GM19467 (cell line): ENCODE results near the gene ITGAE.
A peak's percentile ranks its signal among the peaks of the same experiment; 100 is the strongest.
"Not testable (repeated sequence)": the region's sequence is repeated elsewhere in the genome, so short reads cannot be mapped to it uniquely, and the experiment has no call there.

Experiments used
- ATAC-seq: cut with Tn5 transposase; IDR thresholded peaks from one replicate; pipeline ENCODE4 v1.9.1; 2021; ENCODE audit warnings: mild to moderate bottlenecking, moderate library complexity; ENCODE audit not compliant: unreplicated experiment

Gene ITGAE

GRCh38 chr17:3796110-3796821 lies 4.7 kb downstream of the ITGAE start:
- peak; percentile 82 for ATAC-seq

GRCh38 chr17:3795390-3796102 lies 5.4 kb downstream of the ITGAE start:
- ATAC-seq, result no peak

- ATAC-seq, result no peak
Measured at GRCh38 chr17:3794557-3795389, 6.2 kb downstream of the ITGAE start.

- not testable (repeated sequence) for ATAC-seq
Measured at GRCh38 chr17:3794152-3794551, 6.8 kb downstream of the ITGAE start.

GRCh38 chr17:3793258-3793657 lies 7.7 kb downstream of the ITGAE start:
- not testable (repeated sequence) for ATAC-seq

GRCh38 chr17:3792481-3792880 lies 8.5 kb downstream of the ITGAE start:
- no peak for ATAC-seq

GRCh38 chr17:3788200-3788599 lies 12.8 kb downstream of the ITGAE start:
- ATAC-seq, result no peak

- not testable (repeated sequence) for ATAC-seq
Measured at GRCh38 chr17:3785323-3785722, 15.7 kb downstream of the ITGAE start.

GRCh38 chr17:3782751-3783150 lies 18.2 kb downstream of the ITGAE start:
- no peak for ATAC-seq

- ATAC-seq, result no peak
Measured at GRCh38 chr17:3780986-3781385, 20.0 kb downstream of the ITGAE start.

GRCh38 chr17:3777366-3778120 lies 23.4 kb downstream of the ITGAE start:
- ATAC-seq, result no peak

- ATAC-seq, result no peak
Measured at GRCh38 chr17:3773966-3774365, 27.0 kb downstream of the ITGAE start.

GRCh38 chr17:3773511-3773910 lies 27.5 kb downstream of the ITGAE start:
- no peak for ATAC-seq

- ATAC-seq, result no peak
Measured at GRCh38 chr17:3772764-3773163, 28.2 kb downstream of the ITGAE start.

GRCh38 chr17:3771140-3771539 lies 29.8 kb downstream of the ITGAE start:
- ATAC-seq, result no peak

GRCh38 chr17:3770466-3770865 lies 30.5 kb downstream of the ITGAE start:
- no peak for ATAC-seq

- ATAC-seq, result no peak
Measured at GRCh38 chr17:3768769-3769168, 32.2 kb downstream of the ITGAE start.

GRCh38 chr17:3768341-3768740 lies 32.6 kb downstream of the ITGAE start:
- no peak for ATAC-seq

GRCh38 chr17:3766779-3767178 lies 34.2 kb downstream of the ITGAE start:
- ATAC-seq, result no peak

GRCh38 chr17:3765981-3766380 lies 35.0 kb downstream of the ITGAE start:
- no peak for ATAC-seq

- ATAC-seq, result no peak
Measured at GRCh38 chr17:3763777-3764170, 37.2 kb downstream of the ITGAE start.
